K562 (cell line): ENCODE results near the gene IL1RN.

Experiments used
- MYNN ChIP-seq, 2 experiments: sonication (generic); formaldehyde crosslinking in 1 of 2; IDR thresholded peaks; 2 replicates each; pipeline versions ENCODE4 v1.5.0 to v1.6.1; 2016 to 2020; ENCODE audit warnings: antibody characterized with exemption in 1 of 2, missing genetic modification reagents in 1 of 2
- TF ChIP-seq, protein P1 (sequence below), 3 experiments: IDR thresholded peaks in 2 of 3; conservative IDR thresholded peaks in 1 of 3; 2 replicates each; pipeline ENCODE4 v1.5.1; 2011 to 2012; ENCODE audit warnings: low read length in 3 of 3, mild to moderate bottlenecking in 3 of 3, control low read depth in 2 of 3, improper control_type of control experiment in 1 of 3, inconsistent platforms in 1 of 3, low read depth in 1 of 3, mixed read lengths in 1 of 3, moderate library complexity in 1 of 3; ENCODE audit not compliant: insufficient read depth in 2 of 3

DNA sequence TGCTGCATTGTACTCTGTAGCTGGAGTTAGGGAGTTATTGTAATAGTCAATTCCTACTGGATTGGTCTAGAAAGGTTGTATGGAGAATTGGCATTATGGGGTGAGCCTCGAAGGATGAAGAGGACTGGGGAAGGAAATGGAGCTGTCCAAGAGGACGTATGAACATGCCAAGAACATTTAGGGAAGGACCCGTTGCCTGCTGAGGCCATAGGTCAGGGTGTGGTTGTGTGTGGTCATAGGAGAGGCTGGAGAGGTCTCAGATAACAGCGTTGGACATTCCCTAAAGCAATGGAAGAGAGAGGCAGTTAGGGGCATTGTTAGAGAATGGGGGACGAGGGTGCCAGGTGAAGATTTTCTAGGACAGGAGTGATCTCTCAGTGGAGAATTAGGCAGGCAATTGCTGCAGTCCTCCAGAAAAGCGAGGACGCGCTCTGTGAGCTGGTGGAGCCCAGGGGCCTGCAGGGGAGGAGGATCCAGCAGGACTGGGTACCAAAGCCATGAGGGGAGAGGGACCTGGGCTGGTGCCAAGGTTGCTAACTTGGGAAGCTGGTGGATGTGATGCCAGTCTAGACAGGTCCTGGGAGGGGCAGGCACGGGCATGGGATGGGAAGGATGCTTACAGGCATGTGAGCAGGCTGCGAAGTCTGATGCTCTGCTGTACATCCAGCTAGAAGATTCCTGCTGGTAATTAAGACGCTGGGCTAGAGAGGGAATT, 37.0 kb downstream of the IL1RN start:
- TF ChIP-seq, protein P1, sequence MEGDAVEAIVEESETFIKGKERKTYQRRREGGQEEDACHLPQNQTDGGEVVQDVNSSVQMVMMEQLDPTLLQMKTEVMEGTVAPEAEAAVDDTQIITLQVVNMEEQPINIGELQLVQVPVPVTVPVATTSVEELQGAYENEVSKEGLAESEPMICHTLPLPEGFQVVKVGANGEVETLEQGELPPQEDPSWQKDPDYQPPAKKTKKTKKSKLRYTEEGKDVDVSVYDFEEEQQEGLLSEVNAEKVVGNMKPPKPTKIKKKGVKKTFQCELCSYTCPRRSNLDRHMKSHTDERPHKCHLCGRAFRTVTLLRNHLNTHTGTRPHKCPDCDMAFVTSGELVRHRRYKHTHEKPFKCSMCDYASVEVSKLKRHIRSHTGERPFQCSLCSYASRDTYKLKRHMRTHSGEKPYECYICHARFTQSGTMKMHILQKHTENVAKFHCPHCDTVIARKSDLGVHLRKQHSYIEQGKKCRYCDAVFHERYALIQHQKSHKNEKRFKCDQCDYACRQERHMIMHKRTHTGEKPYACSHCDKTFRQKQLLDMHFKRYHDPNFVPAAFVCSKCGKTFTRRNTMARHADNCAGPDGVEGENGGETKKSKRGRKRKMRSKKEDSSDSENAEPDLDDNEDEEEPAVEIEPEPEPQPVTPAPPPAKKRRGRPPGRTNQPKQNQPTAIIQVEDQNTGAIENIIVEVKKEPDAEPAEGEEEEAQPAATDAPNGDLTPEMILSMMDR (IDR thresholded peaks at IDR 0.05 in 2 of 3, conservative IDR thresholded peaks at IDR 0.05 in 1 of 3; ENCODE audit: insufficient read depth in 2 of 3, low read depth in 1 of 3, low read length in 3 of 3): no peak
- TF ChIP-seq MYNN (IDR thresholded peaks at IDR 0.05) (no peak), MYNN (CRISPR knock-in tag; IDR thresholded peaks at IDR 0.05) (no peak)
